ENCODE results near the gene CDCA3. TPM values are rescaled to one million over a fixed set of nuclear protein-coding genes. Genes with fewer than 3 reads are reported as not detected.
"Not testable (repeated sequence)": the region's sequence is repeated elsewhere in the genome, so short reads cannot be mapped to it uniquely, and the experiment has no call there.

Gene CDCA3
- total RNA-seq, 1 donor from 2014 or later, result 3.1 TPM

GRCh38 chr12:6866920-6867412 is 15.9 kb upstream of the CDCA3 start:
- peak overlapping the region; percentile 98 for H3K27ac ChIP-seq (ENCODE audit: low read depth, low read length)
- H3K9me3 ChIP-seq (ENCODE audit: control insufficient read depth in 3 of 3, low read length in 3 of 3), result no peaks in the 10 kb centered on the region
- peaks cover 49 to 67% (median 57%) of the 10 kb centered on the region in 3 donors for H3K36me3 ChIP-seq (ENCODE audit: control insufficient read depth in 3 of 3, insufficient read depth in 3 of 3, low read length in 3 of 3)
- H3K27me3 ChIP-seq (ENCODE audit: control insufficient read depth in 3 of 3, insufficient read depth in 3 of 3, low read length in 3 of 3), result no peaks in the 10 kb centered on the region
- H3K9ac ChIP-seq (ENCODE audit: low read depth in 1 of 3, low read length in 3 of 3), result peak overlapping the region; percentile 88 to 91 (median 91)
- H3K4me1 ChIP-seq (ENCODE audit: control insufficient read depth in 3 of 3, insufficient read depth in 3 of 3, low read length in 3 of 3), result peaks cover 42 to 53% (median 48%) of the 10 kb centered on the region in 3 donors
- H3K4me3 ChIP-seq (ENCODE audit: low read length in 3 of 3), result peak overlapping the region; percentile 78 to 82 (median 79)

- Histone ChIP-seq H3K27me3 (ENCODE audit: control insufficient read depth in 3 of 3, insufficient read depth in 3 of 3, low read length in 3 of 3) (no peaks in the 10 kb centered on the region), H3K4me1 (ENCODE audit: control insufficient read depth in 3 of 3, insufficient read depth in 3 of 3, low read length in 3 of 3) (peaks cover 36 to 47% (median 41%) of the 10 kb centered on the region in 3 donors), H3K4me3 (ENCODE audit: low read length in 3 of 3) (peak overlapping the region; percentile 78 to 82 (median 79)), H3K9ac (ENCODE audit: low read depth in 1 of 3, low read length in 3 of 3) (peak overlapping the region; percentile 88 to 91 (median 91)), H3K9me3 (ENCODE audit: control insufficient read depth in 3 of 3, low read length in 3 of 3) (no peaks in the 10 kb centered on the region), H3K36me3 (ENCODE audit: control insufficient read depth in 3 of 3, insufficient read depth in 3 of 3, low read length in 3 of 3) (peaks cover 52 to 68% (median 59%) of the 10 kb centered on the region in 3 donors), H3K27ac (ENCODE audit: low read depth, low read length) (peak overlapping the region; percentile 98)
Measured at GRCh38 chr12:6866163-6866919, 15.3 kb upstream of the CDCA3 start.

- Histone ChIP-seq H3K4me1 (ENCODE audit: control insufficient read depth in 3 of 3, insufficient read depth in 3 of 3, low read length in 3 of 3) (peaks cover 29 to 37% (median 32%) of the 10 kb centered on the region in 3 donors), H3K36me3 (ENCODE audit: control insufficient read depth in 3 of 3, insufficient read depth in 3 of 3, low read length in 3 of 3) (peaks cover 53 to 70% (median 59%) of the 10 kb centered on the region in 3 donors)
- not testable (repeated sequence) for H3K27ac ChIP-seq (ENCODE audit: low read depth, low read length); H3K4me3 ChIP-seq (ENCODE audit: low read length in 3 of 3); H3K9me3 ChIP-seq (ENCODE audit: control insufficient read depth in 3 of 3, low read length in 3 of 3); H3K27me3 ChIP-seq (ENCODE audit: control insufficient read depth in 3 of 3, insufficient read depth in 3 of 3, low read length in 3 of 3); H3K9ac ChIP-seq (ENCODE audit: low read depth in 1 of 3, low read length in 3 of 3)
Measured at GRCh38 chr12:6865307-6865706, 14.2 kb upstream of the CDCA3 start.

- H3K36me3 ChIP-seq (ENCODE audit: control insufficient read depth in 3 of 3, insufficient read depth in 3 of 3, low read length in 3 of 3), result peaks cover 52 to 69% (median 63%) of the 10 kb centered on the region in 3 donors
- no peak overlapping the region for H3K27ac ChIP-seq (ENCODE audit: low read depth, low read length)
- no peak overlapping the region for H3K4me3 ChIP-seq (ENCODE audit: low read length in 3 of 3)
- no peaks in the 10 kb centered on the region for H3K27me3 ChIP-seq (ENCODE audit: control insufficient read depth in 3 of 3, insufficient read depth in 3 of 3, low read length in 3 of 3)
- peaks cover 17 to 21% (median 18%) of the 10 kb centered on the region in 3 donors for H3K4me1 ChIP-seq (ENCODE audit: control insufficient read depth in 3 of 3, insufficient read depth in 3 of 3, low read length in 3 of 3)
- H3K9me3 ChIP-seq (ENCODE audit: control insufficient read depth in 3 of 3, low read length in 3 of 3), result no peaks in the 10 kb centered on the region
- H3K9ac ChIP-seq (ENCODE audit: low read depth in 1 of 3, low read length in 3 of 3), result no peak overlapping the region
Measured at GRCh38 chr12:6863586-6864321, 12.7 kb upstream of the CDCA3 start.

GRCh38 chr12:6863033-6863432 is 11.9 kb upstream of the CDCA3 start:
- Histone ChIP-seq H3K36me3 (ENCODE audit: control insufficient read depth in 3 of 3, insufficient read depth in 3 of 3, low read length in 3 of 3) (peaks cover 59 to 72% (median 70%) of the 10 kb centered on the region in 3 donors), H3K4me3 (ENCODE audit: low read length in 3 of 3) (no peak overlapping the region), H3K9ac (ENCODE audit: low read depth in 1 of 3, low read length in 3 of 3) (no peak overlapping the region)

GRCh38 chr12:6861391-6861790 is 10.3 kb upstream of the CDCA3 start:
- Histone ChIP-seq H3K9ac (ENCODE audit: low read depth in 1 of 3, low read length in 3 of 3) (no peak overlapping the region), H3K4me3 (ENCODE audit: low read length in 3 of 3) (no peak overlapping the region), H3K4me1 (ENCODE audit: control insufficient read depth in 3 of 3, insufficient read depth in 3 of 3, low read length in 3 of 3) (peaks cover 4 to 5% (median 5%) of the 10 kb centered on the region in 3 donors), H3K27ac (ENCODE audit: low read depth, low read length) (no peak overlapping the region), H3K27me3 (ENCODE audit: control insufficient read depth in 3 of 3, insufficient read depth in 3 of 3, low read length in 3 of 3) (no peaks in the 10 kb centered on the region), H3K36me3 (ENCODE audit: control insufficient read depth in 3 of 3, insufficient read depth in 3 of 3, low read length in 3 of 3) (peaks cover 75 to 86% (median 83%) of the 10 kb centered on the region in 3 donors), H3K9me3 (ENCODE audit: control insufficient read depth in 3 of 3, low read length in 3 of 3) (no peaks in the 10 kb centered on the region)

More at GRCh38 chr12:6863033-6863432, 11.9 kb upstream of the CDCA3 start:
- Histone ChIP-seq H3K27ac (ENCODE audit: low read depth, low read length) (no peak overlapping the region), H3K27me3 (ENCODE audit: control insufficient read depth in 3 of 3, insufficient read depth in 3 of 3, low read length in 3 of 3) (no peaks in the 10 kb centered on the region), H3K4me1 (ENCODE audit: control insufficient read depth in 3 of 3, insufficient read depth in 3 of 3, low read length in 3 of 3) (peaks cover 10 to 14% (median 11%) of the 10 kb centered on the region in 3 donors), H3K9me3 (ENCODE audit: control insufficient read depth in 3 of 3, low read length in 3 of 3) (no peaks in the 10 kb centered on the region)

- no peak overlapping the region for H3K4me3 ChIP-seq (ENCODE audit: low read length in 3 of 3)
- H3K9me3 ChIP-seq (ENCODE audit: control insufficient read depth in 3 of 3, low read length in 3 of 3), result no peaks in the 10 kb centered on the region
- H3K9ac ChIP-seq (ENCODE audit: low read depth in 1 of 3, low read length in 3 of 3), result no peak overlapping the region
- H3K27ac ChIP-seq (ENCODE audit: low read depth, low read length), result no peak overlapping the region
- H3K27me3 ChIP-seq (ENCODE audit: control insufficient read depth in 3 of 3, insufficient read depth in 3 of 3, low read length in 3 of 3), result no peaks in the 10 kb centered on the region
- peaks cover 80 to 88% (median 86%) of the 10 kb centered on the region in 3 donors for H3K36me3 ChIP-seq (ENCODE audit: control insufficient read depth in 3 of 3, insufficient read depth in 3 of 3, low read length in 3 of 3)
- peaks cover under 1 to 5% (median 2%) of the 10 kb centered on the region in 3 donors for H3K4me1 ChIP-seq (ENCODE audit: control insufficient read depth in 3 of 3, insufficient read depth in 3 of 3, low read length in 3 of 3)
Measured at GRCh38 chr12:6860942-6861341, 9.9 kb upstream of the CDCA3 start.

GRCh38 chr12:6860116-6860515 is 9.0 kb upstream of the CDCA3 start:
- Histone ChIP-seq H3K9me3 (ENCODE audit: control insufficient read depth in 3 of 3, low read length in 3 of 3) (no peaks in the 10 kb centered on the region), H3K27me3 (ENCODE audit: control insufficient read depth in 3 of 3, insufficient read depth in 3 of 3, low read length in 3 of 3) (no peaks in the 10 kb centered on the region), H3K9ac (ENCODE audit: low read depth in 1 of 3, low read length in 3 of 3) (no peak overlapping the region), H3K27ac (ENCODE audit: low read depth, low read length) (no peak overlapping the region), H3K36me3 (ENCODE audit: control insufficient read depth in 3 of 3, insufficient read depth in 3 of 3, low read length in 3 of 3) (peaks cover 83 to 84% (median 84%) of the 10 kb centered on the region in 3 donors), H3K4me3 (ENCODE audit: low read length in 3 of 3) (no peak overlapping the region), H3K4me1 (ENCODE audit: control insufficient read depth in 3 of 3, insufficient read depth in 3 of 3, low read length in 3 of 3) (peaks cover 0 to 5% (median 2%) of the 10 kb centered on the region in 3 donors)

GRCh38 chr12:6858799-6859198 is 7.7 kb upstream of the CDCA3 start:
- peaks cover 74 to 79% (median 76%) of the 10 kb centered on the region in 3 donors for H3K36me3 ChIP-seq (ENCODE audit: control insufficient read depth in 3 of 3, insufficient read depth in 3 of 3, low read length in 3 of 3)
- H3K9me3 ChIP-seq (ENCODE audit: control insufficient read depth in 3 of 3, low read length in 3 of 3), result no peaks in the 10 kb centered on the region
- H3K4me1 ChIP-seq (ENCODE audit: control insufficient read depth in 3 of 3, insufficient read depth in 3 of 3, low read length in 3 of 3), result peaks cover 5 to 8% (median 5%) of the 10 kb centered on the region in 3 donors
- H3K9ac ChIP-seq (ENCODE audit: low read depth in 1 of 3, low read length in 3 of 3), result peak overlapping the region in 1 of 3 donors; percentile 8
- no peak overlapping the region for H3K4me3 ChIP-seq (ENCODE audit: low read length in 3 of 3)
- H3K27ac ChIP-seq (ENCODE audit: low read depth, low read length), result no peak overlapping the region
- H3K27me3 ChIP-seq (ENCODE audit: control insufficient read depth in 3 of 3, insufficient read depth in 3 of 3, low read length in 3 of 3), result no peaks in the 10 kb centered on the region

Measured in skeletal muscle tissue (tissue), 4 donors.